Testis (tissue), 2 donors: ENCODE results near the gene GLYR1.

ENCODE experiments used
- CTCF ChIP-seq, 3 experiments: fragments of 450-650 bp in 2 of 3; fragments of 200-600 bp in 1 of 3; sonication (generic) in 1 of 3; IDR thresholded peaks; one replicate each; pipeline ENCODE4 v1.5.1; 2016 to 2019; ENCODE audit warnings: antibody characterized with exemption in 3 of 3, mild to moderate bottlenecking in 2 of 3, moderate library complexity in 1 of 3
- POLR2A ChIP-seq: fragments of 450-650 bp; IDR thresholded peaks from one replicate; pipeline ENCODE4 v1.6.1; 2017; ENCODE audit warnings: antibody characterized with exemption, mild to moderate bottlenecking, moderate library complexity

- TF ChIP-seq POLR2A = no peak
- TF ChIP-seq CTCF (IDR thresholded peaks at IDR 0.05) = no peak
Observed at GRCh38 chr16:4869147-4869805, 22.2 kb upstream of the GLYR1 start.
